ENCODE results near the gene PCNX2.
"Not testable (repeated sequence)": the region's sequence is repeated elsewhere in the genome, so short reads cannot be mapped to it uniquely, and the experiment has no call there.

Gene PCNX2

DNA sequence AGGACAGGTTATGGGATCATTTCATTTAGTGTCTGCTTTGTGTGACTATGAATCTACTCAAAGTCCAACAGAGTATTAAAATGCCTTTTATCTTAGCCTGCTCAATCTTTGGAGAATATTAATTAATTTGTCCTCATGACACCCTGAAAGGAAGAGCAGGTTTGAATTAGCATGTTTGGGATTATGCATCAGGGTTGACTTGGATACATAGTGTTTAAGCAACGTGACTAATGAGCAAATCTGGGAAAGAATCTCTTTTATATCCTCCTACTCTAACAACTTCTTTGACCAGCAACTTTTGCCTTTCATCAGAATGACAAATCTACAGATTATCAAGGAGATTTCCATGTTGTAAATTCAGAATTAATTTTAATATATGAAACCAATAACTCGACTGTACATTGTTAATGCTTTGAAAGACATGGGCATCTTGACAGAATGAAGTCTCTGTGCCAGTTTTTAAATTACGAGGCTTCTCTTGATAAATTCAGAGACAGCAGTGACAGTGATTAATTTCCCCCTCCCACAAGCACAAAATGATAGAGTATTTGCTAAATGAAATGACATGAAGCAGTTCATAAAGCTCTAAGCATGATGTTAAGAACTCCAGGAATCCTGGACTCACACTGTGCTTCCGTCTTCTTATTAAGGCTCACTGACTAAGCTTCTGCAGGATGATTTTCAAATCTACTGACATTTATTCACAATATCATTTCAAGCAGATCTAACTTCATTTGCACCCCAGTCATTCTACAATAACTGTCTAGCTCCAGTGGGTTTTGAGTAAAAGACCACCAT, 156.5 kb downstream of the PCNX2 start:
- TF ChIP-seq, protein P1, sequence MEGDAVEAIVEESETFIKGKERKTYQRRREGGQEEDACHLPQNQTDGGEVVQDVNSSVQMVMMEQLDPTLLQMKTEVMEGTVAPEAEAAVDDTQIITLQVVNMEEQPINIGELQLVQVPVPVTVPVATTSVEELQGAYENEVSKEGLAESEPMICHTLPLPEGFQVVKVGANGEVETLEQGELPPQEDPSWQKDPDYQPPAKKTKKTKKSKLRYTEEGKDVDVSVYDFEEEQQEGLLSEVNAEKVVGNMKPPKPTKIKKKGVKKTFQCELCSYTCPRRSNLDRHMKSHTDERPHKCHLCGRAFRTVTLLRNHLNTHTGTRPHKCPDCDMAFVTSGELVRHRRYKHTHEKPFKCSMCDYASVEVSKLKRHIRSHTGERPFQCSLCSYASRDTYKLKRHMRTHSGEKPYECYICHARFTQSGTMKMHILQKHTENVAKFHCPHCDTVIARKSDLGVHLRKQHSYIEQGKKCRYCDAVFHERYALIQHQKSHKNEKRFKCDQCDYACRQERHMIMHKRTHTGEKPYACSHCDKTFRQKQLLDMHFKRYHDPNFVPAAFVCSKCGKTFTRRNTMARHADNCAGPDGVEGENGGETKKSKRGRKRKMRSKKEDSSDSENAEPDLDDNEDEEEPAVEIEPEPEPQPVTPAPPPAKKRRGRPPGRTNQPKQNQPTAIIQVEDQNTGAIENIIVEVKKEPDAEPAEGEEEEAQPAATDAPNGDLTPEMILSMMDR (IDR thresholded peaks at IDR 0.05; ENCODE audit: low read depth, low read length) = no peak
- H3K4me3 ChIP-seq (ENCODE audit: low read depth, low read length) = no peak overlapping the region

GRCh38 chr1:233135833-233136232, 159.7 kb downstream of the PCNX2 start:
- TF ChIP-seq, protein P1 (IDR thresholded peaks at IDR 0.05; ENCODE audit: low read depth, low read length) = no peak
- H3K4me3 ChIP-seq (ENCODE audit: low read depth, low read length) = no peak overlapping the region

- TF ChIP-seq, protein P1 (IDR thresholded peaks at IDR 0.05; ENCODE audit: low read depth, low read length) = no peak
Measured at GRCh38 chr1:233132445-233132844, 163.1 kb downstream of the PCNX2 start.

DNA sequence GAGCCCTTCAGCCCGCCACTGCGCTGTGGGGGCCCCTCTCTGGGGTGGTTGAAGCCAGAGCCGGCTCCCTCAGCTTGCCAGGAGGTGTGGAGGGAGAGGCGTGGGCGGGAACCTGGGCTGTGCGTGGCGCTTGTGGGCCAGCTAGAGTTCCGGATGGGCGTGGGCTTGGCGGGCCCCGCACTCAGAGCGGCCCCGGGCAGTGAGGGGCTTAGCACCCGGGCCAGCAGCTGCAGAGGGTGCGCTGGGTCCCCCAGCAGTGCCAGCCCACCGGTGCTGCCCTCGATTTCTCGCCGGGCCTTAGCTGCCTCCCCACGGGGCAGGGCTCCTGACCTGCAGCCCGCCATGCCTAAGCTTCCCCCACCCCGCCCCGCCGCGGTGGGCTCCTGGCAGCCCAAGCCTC, 166.5 kb downstream of the PCNX2 start:
- H3K4me3 ChIP-seq (ENCODE audit: low read depth, low read length) = not testable (repeated sequence)

More at GRCh38 chr1:233132445-233132844, 163.1 kb downstream of the PCNX2 start:
- no peak overlapping the region for H3K4me3 ChIP-seq (ENCODE audit: low read depth, low read length)

DNA sequence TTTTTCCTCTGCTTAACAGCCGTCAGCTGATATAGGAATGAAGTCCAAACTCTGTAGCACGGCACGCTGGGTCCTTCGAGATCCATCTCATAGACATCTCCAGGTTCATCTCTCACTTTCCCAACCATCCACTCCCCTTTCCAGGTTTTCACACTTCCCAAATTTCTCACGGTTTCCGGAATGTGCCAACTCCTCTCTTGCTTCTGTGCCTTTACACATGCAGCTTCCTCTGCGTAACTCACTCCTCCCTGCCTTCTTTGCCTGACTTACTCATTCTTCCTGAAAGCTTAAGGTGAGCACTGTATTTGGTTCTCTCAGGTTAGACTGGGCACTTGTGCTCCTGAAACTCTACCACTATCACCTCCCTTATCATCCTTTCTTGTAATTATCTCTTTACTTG, 168.4 kb downstream of the PCNX2 start:
- no peak overlapping the region for H3K4me3 ChIP-seq (ENCODE audit: low read depth, low read length)
- TF ChIP-seq, protein P1 (IDR thresholded peaks at IDR 0.05; ENCODE audit: low read depth, low read length) = no peak

GRCh38 chr1:233122779-233123178, 172.7 kb downstream of the PCNX2 start:
- TF ChIP-seq, protein P1 (IDR thresholded peaks at IDR 0.05; ENCODE audit: low read depth, low read length) = no peak
- no peak overlapping the region for H3K4me3 ChIP-seq (ENCODE audit: low read depth, low read length)

DNA sequence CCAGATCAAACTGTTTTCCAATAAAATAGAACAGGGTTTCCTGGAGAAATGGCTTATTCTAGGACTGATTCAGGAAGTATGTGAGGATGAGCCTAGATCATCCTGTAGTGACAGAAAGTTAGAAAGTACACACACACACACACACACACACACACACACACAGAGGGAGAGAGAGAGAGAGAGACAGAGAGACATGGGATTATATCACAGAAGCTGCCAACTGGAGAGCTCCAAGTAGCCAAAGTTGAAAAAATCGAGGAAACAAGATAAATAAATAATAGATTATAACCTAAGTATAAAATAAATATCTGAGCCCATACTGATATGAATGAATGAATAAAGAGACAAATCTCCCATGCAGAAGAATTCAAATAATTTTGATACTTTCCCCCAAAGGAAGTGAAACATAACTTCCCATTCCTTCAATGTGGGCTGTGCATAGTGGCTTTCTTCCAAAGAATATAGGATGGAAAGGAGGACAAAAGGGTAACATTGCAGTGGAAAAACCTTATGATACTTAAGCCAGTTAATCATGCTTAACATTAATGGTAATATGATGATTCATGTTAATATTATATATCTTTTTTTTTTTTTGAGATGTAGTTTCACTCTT, 173.5 kb downstream of the PCNX2 start:
- H3K4me3 ChIP-seq (ENCODE audit: low read depth, low read length) = no peak overlapping the region
- TF ChIP-seq, protein P1 (IDR thresholded peaks at IDR 0.05; ENCODE audit: low read depth, low read length) = no peak
